ENCODE measurements around the gene MYO16. TPM values are rescaled to one million over a fixed set of nuclear protein-coding genes. Genes with fewer than 3 reads are reported as not detected.

The MYO16 gene
- polyA plus RNA-seq, 1 donor from 2014 or later = 2.5 TPM

GRCh38 chr13:109160887-109161669 lies 531.7 kb downstream of the MYO16 start:
- Histone ChIP-seq H3K4me2 (ENCODE audit: low read length) (no peak overlapping the region), H3K27ac (ENCODE audit: low read length) (no peak overlapping the region), H3K4me3 (ENCODE audit: low read length) (no peak overlapping the region), H4K20me1 (ENCODE audit: insufficient read depth) (no peaks in the 10 kb centered on the region), H3K9me3 (ENCODE audit: low read length) (no peaks in the 10 kb centered on the region), H3K27me3 (ENCODE audit: insufficient read depth, low read depth, low read length) (no peaks in the 10 kb centered on the region), H3K79me2 (replicated peaks; ENCODE audit: insufficient read depth, low read length) (no peaks in the 10 kb centered on the region), H3K9ac (ENCODE audit: low read length) (no peak overlapping the region), H2AFZ (ENCODE audit: low read depth, low read length) (no peak overlapping the region), H3K9me2 (ENCODE audit: insufficient read depth, low read length) (no peaks in the 10 kb centered on the region), H3K36me3 (ENCODE audit: insufficient read depth, low read length) (no peaks in the 10 kb centered on the region), H3F3A (ENCODE audit: insufficient read depth, low read length, poor library complexity, severe bottlenecking) (no peaks in the 10 kb centered on the region)
- no peak for TF ChIP-seq SMC3 (conservative IDR thresholded peaks at IDR 0.05; ENCODE audit: poor library complexity)
- no peak for TF ChIP-seq POLR2AphosphoS5 (IDR thresholded peaks at IDR 0.05)
- TF ChIP-seq EP300 (conservative IDR thresholded peaks at IDR 0.05; ENCODE audit: poor library complexity, severe bottlenecking) = no peak
- no peak for TF ChIP-seq CTCF (IDR thresholded peaks at IDR 0.05; ENCODE audit: poor library complexity, severe bottlenecking)
- no peak for TF ChIP-seq TAF1 (IDR thresholded peaks at IDR 0.05; ENCODE audit: low read depth)
- no peak for TF ChIP-seq RAD21 (conservative IDR thresholded peaks at IDR 0.05)
- no peak for TF ChIP-seq MXI1 (conservative IDR thresholded peaks at IDR 0.05; ENCODE audit: poor library complexity, severe bottlenecking)
- TF ChIP-seq, protein P1, sequence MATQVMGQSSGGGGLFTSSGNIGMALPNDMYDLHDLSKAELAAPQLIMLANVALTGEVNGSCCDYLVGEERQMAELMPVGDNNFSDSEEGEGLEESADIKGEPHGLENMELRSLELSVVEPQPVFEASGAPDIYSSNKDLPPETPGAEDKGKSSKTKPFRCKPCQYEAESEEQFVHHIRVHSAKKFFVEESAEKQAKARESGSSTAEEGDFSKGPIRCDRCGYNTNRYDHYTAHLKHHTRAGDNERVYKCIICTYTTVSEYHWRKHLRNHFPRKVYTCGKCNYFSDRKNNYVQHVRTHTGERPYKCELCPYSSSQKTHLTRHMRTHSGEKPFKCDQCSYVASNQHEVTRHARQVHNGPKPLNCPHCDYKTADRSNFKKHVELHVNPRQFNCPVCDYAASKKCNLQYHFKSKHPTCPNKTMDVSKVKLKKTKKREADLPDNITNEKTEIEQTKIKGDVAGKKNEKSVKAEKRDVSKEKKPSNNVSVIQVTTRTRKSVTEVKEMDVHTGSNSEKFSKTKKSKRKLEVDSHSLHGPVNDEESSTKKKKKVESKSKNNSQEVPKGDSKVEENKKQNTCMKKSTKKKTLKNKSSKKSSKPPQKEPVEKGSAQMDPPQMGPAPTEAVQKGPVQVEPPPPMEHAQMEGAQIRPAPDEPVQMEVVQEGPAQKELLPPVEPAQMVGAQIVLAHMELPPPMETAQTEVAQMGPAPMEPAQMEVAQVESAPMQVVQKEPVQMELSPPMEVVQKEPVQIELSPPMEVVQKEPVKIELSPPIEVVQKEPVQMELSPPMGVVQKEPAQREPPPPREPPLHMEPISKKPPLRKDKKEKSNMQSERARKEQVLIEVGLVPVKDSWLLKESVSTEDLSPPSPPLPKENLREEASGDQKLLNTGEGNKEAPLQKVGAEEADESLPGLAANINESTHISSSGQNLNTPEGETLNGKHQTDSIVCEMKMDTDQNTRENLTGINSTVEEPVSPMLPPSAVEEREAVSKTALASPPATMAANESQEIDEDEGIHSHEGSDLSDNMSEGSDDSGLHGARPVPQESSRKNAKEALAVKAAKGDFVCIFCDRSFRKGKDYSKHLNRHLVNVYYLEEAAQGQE (IDR thresholded peaks at IDR 0.05; ENCODE audit: borderline replicate concordance) = no peak
- no peak for TF ChIP-seq EZH2 (IDR thresholded peaks at IDR 0.05; ENCODE audit: borderline replicate concordance, insufficient read depth, low read length, poor library complexity, severe bottlenecking)

DNA sequence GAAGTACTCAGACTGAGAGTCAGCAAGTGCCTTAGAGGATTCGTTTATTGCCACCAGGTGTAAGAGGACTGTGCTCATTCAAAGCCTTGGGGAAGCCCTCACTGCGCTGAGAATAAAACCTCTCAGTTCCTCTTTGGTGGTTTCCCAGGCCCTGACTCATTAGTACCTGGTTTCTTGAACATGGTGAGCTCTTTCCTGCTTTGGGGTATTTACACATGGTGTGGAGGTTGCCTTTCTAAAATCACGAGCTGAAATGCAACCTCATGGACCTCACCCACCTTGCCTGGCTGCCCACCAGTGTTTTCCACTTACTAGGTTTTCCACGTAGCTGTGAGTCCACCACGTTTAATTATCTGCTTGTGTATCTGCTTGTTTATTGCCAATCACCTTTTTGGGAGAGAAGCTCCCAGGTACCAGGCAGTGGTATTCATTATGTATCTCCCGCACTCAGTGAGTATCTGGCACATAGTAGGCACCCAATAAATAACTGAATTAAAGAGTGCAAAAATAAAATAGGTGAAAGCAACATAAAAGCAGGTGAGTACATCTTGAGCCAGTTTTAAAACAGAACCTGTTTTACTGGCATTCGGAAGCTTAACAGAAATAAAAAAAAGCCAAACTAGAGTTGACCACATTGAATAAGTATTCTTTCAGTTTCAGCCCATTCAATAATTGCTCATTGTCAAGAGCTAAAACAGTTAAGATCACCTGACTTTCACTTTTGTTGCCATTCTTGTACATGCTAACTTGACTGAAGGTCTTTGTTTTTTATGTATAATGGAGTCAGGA lies 533.0 kb downstream of the MYO16 start:
- Histone ChIP-seq H3K27me3 (ENCODE audit: insufficient read depth, low read depth, low read length) (no peaks in the 10 kb centered on the region), H4K20me1 (ENCODE audit: insufficient read depth) (no peaks in the 10 kb centered on the region), H2AFZ (ENCODE audit: low read depth, low read length) (no peak overlapping the region), H3K27ac (ENCODE audit: low read length) (no peak overlapping the region), H3F3A (ENCODE audit: insufficient read depth, low read length, poor library complexity, severe bottlenecking) (no peaks in the 10 kb centered on the region), H3K79me2 (replicated peaks; ENCODE audit: insufficient read depth, low read length) (no peaks in the 10 kb centered on the region), H3K9me2 (ENCODE audit: insufficient read depth, low read length) (no peaks in the 10 kb centered on the region), H3K9me3 (ENCODE audit: low read length) (no peaks in the 10 kb centered on the region), H3K4me3 (ENCODE audit: low read length) (no peak overlapping the region), H3K9ac (ENCODE audit: low read length) (no peak overlapping the region), H3K4me2 (ENCODE audit: low read length) (no peak overlapping the region), H3K36me3 (ENCODE audit: insufficient read depth, low read length) (no peaks in the 10 kb centered on the region)
- TF ChIP-seq CTCF (IDR thresholded peaks at IDR 0.05; ENCODE audit: poor library complexity, severe bottlenecking) = no peak
- TF ChIP-seq MXI1 (conservative IDR thresholded peaks at IDR 0.05; ENCODE audit: poor library complexity, severe bottlenecking) = no peak
- no peak for TF ChIP-seq POLR2AphosphoS5 (IDR thresholded peaks at IDR 0.05)
- TF ChIP-seq TAF1 (IDR thresholded peaks at IDR 0.05; ENCODE audit: low read depth) = no peak
- TF ChIP-seq, protein P1 (IDR thresholded peaks at IDR 0.05; ENCODE audit: borderline replicate concordance) = no peak

Data from neural cell (in vitro differentiated cells).